Osteocyte (in vitro differentiated cells): ENCODE measurements around the gene PTTG1IP. TPM values are rescaled to one million over a fixed set of nuclear protein-coding genes. Genes with fewer than 3 reads are reported as not detected.
A peak's percentile ranks its signal among the peaks of the same experiment; 100 is the strongest.

Experiments
- DNase-seq: peaks from one replicate; pipeline ENCODE4 v3.0.0; 2021; ENCODE audit warnings: mixed read lengths; ENCODE audit not compliant: unreplicated experiment; ENCODE audit errors: extremely low spot score
- H3K27ac Mint-ChIP-seq: one replicate; pipeline ENCODE4 v1.8.0; 2021; ENCODE audit warnings: mild to moderate bottlenecking, mixed read lengths; ENCODE audit not compliant: unreplicated experiment
- H3K27me3 Mint-ChIP-seq: one replicate; pipeline ENCODE4 v1.8.0; 2021; ENCODE audit warnings: mixed read lengths; ENCODE audit not compliant: unreplicated experiment
- H3K36me3 Mint-ChIP-seq: one replicate; pipeline ENCODE4 v1.8.0; 2021; ENCODE audit warnings: mixed read lengths; ENCODE audit not compliant: unreplicated experiment
- H3K4me1 Mint-ChIP-seq: one replicate; pipeline ENCODE4 v1.8.0; 2021; ENCODE audit warnings: mixed read lengths; ENCODE audit not compliant: unreplicated experiment
- H3K4me3 Mint-ChIP-seq: one replicate; pipeline ENCODE4 v1.8.0; 2021; ENCODE audit warnings: mild to moderate bottlenecking, moderate library complexity, mixed read lengths; ENCODE audit not compliant: unreplicated experiment
- H3K9me3 Mint-ChIP-seq: one replicate; pipeline ENCODE4 v1.8.0; 2021; ENCODE audit warnings: mixed read lengths; ENCODE audit not compliant: unreplicated experiment
- total RNA-seq: library from RNA; stranded (reverse); gene quantifications from 2 replicates; pipeline ENCODE4 v1.2.1, GENCODE V29; 2021
- TF ChIP-seq, protein P1 (sequence below): fragments of 200-600 bp; sonication (generic); IDR thresholded peaks from 2 replicates; pipeline ENCODE4 v1.5.0; 2021; ENCODE audit warnings: antibody characterized with exemption, mild to moderate bottlenecking, moderate library complexity

Gene PTTG1IP
- total RNA-seq, 1 donor from 2014 or later, result 318 TPM

DNA sequence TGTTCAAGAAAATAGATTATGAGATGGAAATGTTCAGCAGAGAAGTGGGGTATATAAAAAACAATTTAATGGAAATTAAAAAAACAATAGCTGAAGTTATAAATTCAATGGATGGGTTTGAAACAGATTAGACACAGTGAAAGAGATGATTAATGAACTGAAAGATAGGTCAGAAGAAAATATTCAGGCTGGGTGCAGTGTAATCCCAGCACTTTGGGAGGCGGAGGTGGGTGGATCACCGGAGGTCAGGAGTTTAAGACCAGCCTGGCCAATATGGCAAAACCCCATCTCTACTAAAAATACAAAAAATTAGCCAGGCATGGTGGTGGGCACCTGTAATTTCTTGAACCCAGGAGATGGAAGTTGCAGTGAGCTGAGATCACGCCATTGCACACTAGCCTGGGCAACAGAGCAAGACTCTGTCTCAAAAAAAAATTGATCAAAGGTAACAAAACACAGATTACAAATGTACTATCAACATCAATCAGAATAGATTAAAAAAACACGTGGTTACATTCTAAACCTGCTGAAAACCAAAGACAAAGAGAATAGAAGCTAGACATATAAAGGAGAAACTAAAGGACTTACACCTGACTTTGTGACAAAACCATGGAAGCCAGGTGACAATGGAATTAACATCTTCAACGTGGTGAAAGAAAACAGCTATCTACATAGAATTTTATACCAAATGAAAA is 50.9 kb downstream of the PTTG1IP start:
- no peak for DNase-seq
- Mint-ChIP-seq H3K9me3 (peaks cover 34% of the 10 kb centered on the region), H3K27me3 (peaks cover 4% of the 10 kb centered on the region)

DNA sequence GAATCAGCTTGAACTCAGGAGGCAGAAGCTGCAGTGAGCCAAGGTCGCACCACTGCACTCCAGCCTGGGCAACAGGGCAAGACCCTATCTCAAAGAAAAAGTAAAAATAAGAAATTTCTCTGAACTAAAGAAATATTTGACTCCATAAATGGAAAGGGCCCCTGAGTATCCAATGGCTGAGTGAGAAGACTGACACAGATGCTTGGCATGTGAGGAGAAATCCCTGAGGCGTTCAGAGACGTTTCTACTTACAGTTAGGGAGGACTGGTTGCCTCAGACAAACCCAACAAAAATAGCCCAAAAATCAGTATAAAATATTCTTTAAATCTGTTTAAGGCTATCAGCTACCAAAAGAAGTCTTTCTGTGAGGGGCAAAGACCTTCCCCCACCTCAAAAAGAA is 52.6 kb downstream of the PTTG1IP start:
- no peaks in the 10 kb centered on the region for H3K27me3 Mint-ChIP-seq
- TF ChIP-seq, protein P1, sequence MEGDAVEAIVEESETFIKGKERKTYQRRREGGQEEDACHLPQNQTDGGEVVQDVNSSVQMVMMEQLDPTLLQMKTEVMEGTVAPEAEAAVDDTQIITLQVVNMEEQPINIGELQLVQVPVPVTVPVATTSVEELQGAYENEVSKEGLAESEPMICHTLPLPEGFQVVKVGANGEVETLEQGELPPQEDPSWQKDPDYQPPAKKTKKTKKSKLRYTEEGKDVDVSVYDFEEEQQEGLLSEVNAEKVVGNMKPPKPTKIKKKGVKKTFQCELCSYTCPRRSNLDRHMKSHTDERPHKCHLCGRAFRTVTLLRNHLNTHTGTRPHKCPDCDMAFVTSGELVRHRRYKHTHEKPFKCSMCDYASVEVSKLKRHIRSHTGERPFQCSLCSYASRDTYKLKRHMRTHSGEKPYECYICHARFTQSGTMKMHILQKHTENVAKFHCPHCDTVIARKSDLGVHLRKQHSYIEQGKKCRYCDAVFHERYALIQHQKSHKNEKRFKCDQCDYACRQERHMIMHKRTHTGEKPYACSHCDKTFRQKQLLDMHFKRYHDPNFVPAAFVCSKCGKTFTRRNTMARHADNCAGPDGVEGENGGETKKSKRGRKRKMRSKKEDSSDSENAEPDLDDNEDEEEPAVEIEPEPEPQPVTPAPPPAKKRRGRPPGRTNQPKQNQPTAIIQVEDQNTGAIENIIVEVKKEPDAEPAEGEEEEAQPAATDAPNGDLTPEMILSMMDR, result no peak
- H3K4me3 Mint-ChIP-seq, result no peak overlapping the region
- H3K27ac Mint-ChIP-seq, result no peak overlapping the region
- peaks cover 16% of the 10 kb centered on the region for H3K4me1 Mint-ChIP-seq
- H3K9me3 Mint-ChIP-seq, result peaks cover 26% of the 10 kb centered on the region
- no peak for DNase-seq
- peaks cover 5% of the 10 kb centered on the region for H3K36me3 Mint-ChIP-seq

More for the DNA sequence above, 50.9 kb downstream of the PTTG1IP start:
- peaks cover 8% of the 10 kb centered on the region for H3K4me1 Mint-ChIP-seq
- H3K27ac Mint-ChIP-seq, result no peak overlapping the region
- peaks cover 5% of the 10 kb centered on the region for H3K36me3 Mint-ChIP-seq
- TF ChIP-seq, protein P1, result no peak
- no peak overlapping the region for H3K4me3 Mint-ChIP-seq

DNA sequence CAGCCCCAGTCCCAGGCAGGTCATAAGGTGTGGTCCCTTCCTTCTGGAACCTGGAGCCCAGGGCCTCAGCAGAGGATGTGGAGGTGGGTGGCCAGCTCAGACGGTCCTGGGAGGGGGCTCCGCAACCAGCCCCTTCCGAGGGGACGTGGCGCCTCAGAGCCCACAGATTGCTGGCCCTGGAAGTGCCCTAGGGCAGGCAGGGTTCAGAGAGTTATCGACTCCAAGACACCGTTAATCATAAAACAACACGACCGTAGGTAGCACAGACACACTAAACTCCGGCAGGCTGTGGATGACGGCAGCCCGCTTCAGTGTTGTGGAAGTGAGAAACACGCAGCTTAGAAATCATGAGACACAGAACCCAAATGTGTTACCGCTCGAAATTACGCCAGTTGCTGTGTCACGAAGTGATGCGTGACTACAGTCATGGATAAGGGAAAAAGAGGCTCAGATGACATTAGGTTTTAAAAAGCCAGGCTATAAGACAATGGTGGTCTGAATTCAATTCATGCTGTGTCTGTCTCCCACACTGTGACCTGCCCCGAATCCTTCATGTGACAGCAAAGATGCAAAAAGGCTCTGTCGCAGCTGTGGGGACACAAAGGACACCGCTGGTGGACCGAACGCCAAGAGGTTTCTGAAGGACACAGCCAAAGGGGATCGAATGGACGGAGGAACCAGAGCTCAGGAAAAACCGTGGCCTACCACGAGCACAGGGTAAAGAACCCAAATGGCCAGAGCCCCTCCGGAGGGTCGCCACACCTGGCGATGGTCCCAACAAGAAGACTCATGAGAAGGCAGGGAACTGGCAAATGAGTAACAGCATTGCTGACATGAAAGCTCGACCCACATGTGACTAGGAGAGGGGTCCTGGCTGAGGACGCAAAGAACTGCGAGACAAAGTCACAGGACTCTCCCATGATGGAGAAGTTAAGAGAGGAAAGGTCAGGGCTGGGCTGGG is 53.9 kb downstream of the PTTG1IP start:
- Mint-ChIP-seq H3K4me1 (peaks cover 28% of the 10 kb centered on the region), H3K4me3 (peak overlapping the region; percentile 59), H3K9me3 (peaks cover 26% of the 10 kb centered on the region), H3K36me3 (peaks cover 5% of the 10 kb centered on the region), H3K27ac (peak overlapping the region; percentile 47), H3K27me3 (no peaks in the 10 kb centered on the region)
- TF ChIP-seq, protein P1, result no peak
- no peak for DNase-seq

DNA sequence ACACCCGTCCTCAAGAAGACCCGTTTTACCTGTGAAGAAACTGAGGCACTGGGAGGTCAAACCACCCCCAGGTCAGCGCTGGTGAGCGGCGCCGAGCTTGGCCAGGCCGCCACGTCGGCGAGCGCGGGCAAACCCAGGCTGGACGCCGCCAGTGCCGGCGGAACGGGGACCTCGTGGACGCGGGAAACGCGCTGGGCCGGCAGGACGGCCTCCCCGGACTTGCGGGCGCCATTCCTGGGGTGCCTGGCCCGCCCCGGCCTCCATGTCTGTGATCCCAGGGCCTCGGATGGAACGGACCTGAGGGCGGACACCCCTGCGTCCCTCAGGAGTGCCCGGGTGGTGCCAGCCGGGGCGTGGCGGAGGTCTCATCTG is 54.9 kb downstream of the PTTG1IP start:
- no peaks in the 10 kb centered on the region for H3K27me3 Mint-ChIP-seq
- TF ChIP-seq, protein P1, result no peak
- H3K36me3 Mint-ChIP-seq, result peaks cover 5% of the 10 kb centered on the region
- peaks cover 35% of the 10 kb centered on the region for H3K4me1 Mint-ChIP-seq
- peak overlapping the region; percentile 59 for H3K4me3 Mint-ChIP-seq
- no peak for DNase-seq
- peak overlapping the region; percentile 47 for H3K27ac Mint-ChIP-seq
- peaks cover 24% of the 10 kb centered on the region for H3K9me3 Mint-ChIP-seq
